Stimulated activated CD8-positive, alpha-beta memory T cell treated with anti-CD3 and anti-CD28 coated beads, Interleukin-7, amount 100 ng/mL, for 1 hour (primary cell): ENCODE measurements around the gene IBTK.
"Not testable (repeated sequence)": the region's sequence is repeated elsewhere in the genome, so short reads cannot be mapped to it uniquely, and the experiment has no call there.

Experiments used
- DNase-seq, 2 donors: peaks; one replicate each; pipeline ENCODE4 v3.0.0-alpha.2; 2020; ENCODE audit warnings: low read depth in 2 of 2

The IBTK gene

GRCh38 chr6:82247505-82248272, at the start of gene IBTK:
TSS of gene IBTK (minus strand) at chr6:82247744. CDS start at chr6:82240486, 7,258 bp downstream.
- peak; percentile 89 to 90 for DNase-seq

DNA sequence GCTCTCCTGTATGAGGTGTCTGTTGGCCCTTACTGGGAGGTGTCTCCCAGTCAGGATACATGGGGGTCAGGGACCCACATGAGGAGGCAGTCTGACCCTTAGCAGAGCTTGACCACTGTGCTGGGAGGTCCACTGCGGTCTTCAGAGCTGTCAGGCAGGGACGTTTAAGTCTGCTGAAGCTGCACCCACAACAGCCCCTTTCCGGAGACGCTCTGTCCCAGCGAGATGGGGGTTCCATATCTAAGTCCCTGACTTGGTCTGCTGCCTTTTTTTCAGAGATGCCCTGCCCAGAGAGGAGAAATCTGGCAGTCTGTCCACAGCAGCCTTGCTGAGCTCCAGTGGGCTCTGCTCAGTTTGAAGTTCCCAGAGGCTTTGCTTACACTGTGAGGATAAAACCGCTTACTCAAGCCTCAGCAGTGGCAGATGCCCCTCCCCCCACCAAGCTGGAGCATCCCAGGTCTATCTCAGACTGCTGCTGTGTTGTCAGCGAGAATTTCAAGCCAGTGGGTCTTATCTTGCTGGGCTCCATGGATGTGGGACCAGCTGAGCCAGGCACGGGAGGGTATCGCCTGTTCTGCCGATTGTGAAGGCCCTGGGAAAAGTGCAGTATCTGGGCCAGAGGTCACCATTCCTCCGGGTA, 36.3 kb upstream of the IBTK start:
- DNase-seq, result no peak

DNA sequence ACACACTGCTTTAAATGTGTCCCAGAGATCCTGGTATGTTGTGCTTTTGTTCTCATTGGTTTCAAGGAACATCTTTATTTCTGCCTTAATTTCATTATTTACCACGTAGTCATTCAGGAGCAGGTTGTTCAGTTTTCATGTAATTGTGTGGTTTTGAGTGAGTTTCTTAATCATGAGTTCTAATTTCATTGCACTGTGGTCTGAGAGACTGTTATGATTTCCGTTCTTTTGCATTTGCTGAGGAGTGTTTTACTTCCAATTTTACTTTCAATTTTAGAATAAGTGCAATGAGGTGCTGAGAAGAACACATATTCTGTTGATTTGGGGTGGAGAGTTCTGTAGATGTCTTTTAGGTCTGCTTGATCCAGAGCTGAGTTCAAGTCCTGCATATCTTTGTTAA, 34.0 kb upstream of the IBTK start:
- DNase-seq, result not testable (repeated sequence)

DNA sequence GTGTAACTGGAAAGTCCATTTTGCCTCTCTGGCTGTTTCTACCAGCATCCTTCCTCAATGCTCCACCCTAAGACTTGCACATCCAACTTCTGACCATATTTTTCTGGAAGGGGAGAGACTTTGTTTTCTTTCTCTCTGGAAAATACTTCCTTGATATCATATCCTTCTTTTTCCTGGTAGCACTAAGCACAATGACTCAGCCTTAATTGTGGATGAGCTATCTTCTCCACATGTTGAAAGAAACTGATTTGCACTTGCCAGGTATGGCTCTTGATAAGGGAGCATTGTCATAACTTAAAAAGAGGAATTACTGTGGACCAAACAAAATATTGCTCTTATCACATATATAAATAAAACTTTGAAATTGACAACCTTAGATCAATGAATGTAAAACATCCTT, 30.1 kb upstream of the IBTK start:
- no peak for DNase-seq

DNA sequence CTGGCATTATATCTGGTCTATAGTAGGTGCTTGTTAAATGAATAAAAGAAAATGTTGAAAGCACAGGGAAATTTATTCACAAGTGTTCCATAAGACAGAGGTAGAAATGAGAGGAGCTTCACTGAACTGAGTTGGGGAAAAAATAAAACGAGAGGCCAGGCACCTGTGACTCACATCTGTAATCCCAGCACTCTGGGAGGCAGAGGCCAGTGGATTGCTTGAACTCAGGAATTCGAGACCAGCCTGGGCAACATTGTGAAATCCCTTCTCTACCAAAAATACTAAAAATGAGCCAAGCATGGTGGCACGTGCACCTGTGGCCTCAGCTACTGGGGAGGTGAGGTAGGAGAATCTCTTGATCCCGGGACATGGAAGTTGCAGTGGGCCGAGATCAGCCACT, 28.1 kb upstream of the IBTK start:
- DNase-seq, result no peak

GRCh38 chr6:82273295-82273694, 25.8 kb upstream of the IBTK start:
- DNase-seq, result no peak

- no peak for DNase-seq
Observed at GRCh38 chr6:82270881-82271635, 23.5 kb upstream of the IBTK start.

DNA sequence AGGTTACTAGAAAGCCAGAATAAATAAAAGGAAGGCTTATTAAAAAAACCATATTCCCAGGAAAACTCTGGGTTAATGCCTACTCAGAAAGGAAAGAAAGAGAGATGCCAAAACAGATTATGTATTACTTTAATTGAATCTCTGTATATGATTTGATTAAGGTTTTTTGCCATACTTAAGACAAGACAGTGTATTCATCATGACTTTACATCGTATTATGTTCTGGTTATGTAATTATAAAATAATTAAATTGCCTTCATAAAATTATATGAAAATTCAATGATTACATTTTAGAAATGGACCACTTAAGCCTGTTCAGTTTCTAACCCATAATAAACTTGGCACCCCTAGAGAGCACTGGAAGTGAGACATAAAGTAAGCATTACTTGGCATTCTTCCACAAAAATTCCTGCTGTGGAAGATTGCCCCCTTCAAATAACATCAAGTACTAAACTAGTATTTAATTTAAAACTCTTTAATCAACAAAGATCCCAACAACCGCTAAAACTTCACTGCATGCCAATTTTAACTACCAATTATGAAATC, 20.8 kb upstream of the IBTK start:
- no peak for DNase-seq

- no peak for DNase-seq
Observed at GRCh38 chr6:82264824-82265223, 17.3 kb upstream of the IBTK start.

DNA sequence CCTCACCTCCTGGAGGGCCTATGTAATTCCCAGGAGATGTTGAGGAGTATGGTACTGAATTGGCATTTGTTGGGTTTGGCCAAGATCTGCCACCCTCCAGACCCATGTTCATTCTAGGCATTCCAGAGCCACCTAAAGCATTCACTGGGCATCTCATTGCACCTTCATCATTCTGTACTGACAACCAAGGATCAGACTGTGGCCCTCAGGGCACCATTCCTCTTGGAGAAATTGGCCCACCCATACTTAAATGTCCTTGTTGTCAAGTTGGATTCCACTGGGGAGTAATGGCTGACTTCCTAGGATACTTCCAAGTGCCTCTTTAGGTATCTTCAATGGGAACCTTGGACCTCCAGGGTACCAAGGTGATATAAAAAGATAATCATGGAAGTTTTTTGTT, 16.8 kb upstream of the IBTK start:
- no peak for DNase-seq

DNA sequence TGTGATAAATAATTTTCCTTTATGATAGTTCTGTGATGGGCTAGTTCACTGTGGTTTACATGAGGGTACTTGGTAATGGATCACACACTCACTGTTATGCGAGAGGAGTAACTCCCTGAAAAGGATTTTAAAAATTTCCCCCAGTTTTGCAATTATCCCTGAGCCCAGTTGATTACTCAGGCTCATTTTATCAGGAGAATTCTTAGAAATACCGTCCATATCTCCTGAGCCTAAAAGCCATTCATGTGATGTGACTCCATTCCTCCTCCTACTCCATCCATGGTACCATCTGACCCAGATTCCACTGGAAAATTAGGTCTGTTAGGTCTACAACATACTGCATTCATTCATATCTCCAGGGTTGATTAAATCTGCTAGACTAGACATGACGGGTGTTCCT, 16.4 kb upstream of the IBTK start:
- DNase-seq, result no peak

- DNase-seq, result no peak
Observed at GRCh38 chr6:82260997-82261732, 13.6 kb upstream of the IBTK start.

DNA sequence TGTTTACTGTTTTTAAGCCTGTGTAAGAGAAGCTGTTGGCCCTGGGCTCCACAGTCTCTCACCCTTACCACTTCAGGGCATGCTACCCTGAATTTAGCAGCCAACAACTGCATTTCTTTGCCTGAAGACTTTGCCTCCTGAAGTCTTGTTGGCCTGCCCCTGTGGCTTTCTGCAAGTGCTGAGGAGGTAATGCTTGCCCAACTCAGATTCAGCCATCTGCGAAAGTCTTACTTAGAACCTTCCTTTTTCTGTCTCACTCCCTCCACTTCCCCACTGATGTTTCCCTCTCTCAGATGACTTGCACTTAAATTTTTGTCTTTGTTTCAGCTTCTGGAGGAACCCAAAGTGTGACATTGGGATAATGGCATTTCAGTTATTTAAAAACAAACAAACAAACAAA, 11.8 kb upstream of the IBTK start:
- DNase-seq, result no peak

- no peak for DNase-seq
Observed at GRCh38 chr6:82257088-82257774, 9.7 kb upstream of the IBTK start.

GRCh38 chr6:82254722-82255121, 7.2 kb upstream of the IBTK start:
- not testable (repeated sequence) for DNase-seq

- no peak for DNase-seq
Observed at GRCh38 chr6:82251942-82252341, 4.4 kb upstream of the IBTK start.

GRCh38 chr6:82249381-82250253, 2.1 kb upstream of the IBTK start:
- DNase-seq, result no peak

DNA sequence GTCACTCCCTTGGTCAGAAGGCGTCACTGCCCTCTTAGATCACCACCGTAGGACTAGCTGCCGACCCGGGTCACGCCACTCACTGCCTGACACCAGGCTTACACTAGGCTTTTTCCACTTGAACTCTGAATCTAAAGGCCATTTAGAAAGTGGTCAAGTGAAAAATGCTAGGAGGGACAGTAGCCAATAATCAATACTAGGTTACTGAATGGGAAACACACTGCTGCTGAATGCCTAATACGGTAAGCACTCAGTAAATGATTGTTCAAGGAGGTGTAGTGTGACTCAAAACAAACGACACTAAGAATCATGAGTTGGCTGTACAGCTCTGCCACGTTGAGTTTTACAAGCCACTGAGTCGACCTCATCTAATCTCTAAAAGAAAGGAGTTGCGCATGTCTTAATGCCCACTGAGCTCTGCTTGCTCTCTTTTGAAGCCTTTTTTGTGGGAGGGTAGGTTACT, 760 bp upstream of the IBTK start:
- DNase-seq, result no peak

DNA sequence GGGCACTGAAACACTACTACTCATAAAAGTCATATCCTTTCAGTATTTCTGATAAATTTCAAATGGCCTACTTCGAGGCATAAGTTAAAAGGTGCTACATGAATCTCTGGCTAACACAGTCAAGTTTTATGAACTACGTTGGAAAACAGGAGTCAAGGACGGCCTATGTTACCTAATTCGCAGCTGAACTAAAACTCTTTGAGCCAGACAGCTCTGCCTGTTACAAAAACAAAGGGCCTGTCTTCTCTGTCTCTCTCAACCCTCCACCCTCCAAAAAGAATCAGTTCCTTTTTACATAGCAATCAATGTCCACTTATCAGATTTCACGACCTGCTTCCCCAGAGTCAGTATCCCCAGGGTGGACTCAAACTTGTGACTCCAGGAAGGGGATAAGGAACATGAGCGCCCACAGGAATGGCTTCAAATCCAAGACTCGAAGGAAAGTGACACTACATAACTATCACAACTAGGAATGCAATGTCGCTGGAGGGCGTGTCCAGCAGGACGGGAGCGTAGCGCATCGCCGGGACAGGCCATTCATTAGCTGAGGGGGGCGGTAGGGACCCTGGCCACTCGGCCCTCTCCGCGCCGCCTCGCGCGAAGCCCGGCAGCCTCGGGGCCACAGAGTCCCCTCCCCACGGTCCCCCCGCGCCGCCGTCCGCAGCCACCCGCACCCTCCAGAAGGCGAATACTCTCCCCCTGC, 591 bp downstream of the IBTK start:
- peak in 1 of 2 donors; percentile 16 for DNase-seq
